ENCODE data around the gene ABCA3.

Gene ABCA3

DNA sequence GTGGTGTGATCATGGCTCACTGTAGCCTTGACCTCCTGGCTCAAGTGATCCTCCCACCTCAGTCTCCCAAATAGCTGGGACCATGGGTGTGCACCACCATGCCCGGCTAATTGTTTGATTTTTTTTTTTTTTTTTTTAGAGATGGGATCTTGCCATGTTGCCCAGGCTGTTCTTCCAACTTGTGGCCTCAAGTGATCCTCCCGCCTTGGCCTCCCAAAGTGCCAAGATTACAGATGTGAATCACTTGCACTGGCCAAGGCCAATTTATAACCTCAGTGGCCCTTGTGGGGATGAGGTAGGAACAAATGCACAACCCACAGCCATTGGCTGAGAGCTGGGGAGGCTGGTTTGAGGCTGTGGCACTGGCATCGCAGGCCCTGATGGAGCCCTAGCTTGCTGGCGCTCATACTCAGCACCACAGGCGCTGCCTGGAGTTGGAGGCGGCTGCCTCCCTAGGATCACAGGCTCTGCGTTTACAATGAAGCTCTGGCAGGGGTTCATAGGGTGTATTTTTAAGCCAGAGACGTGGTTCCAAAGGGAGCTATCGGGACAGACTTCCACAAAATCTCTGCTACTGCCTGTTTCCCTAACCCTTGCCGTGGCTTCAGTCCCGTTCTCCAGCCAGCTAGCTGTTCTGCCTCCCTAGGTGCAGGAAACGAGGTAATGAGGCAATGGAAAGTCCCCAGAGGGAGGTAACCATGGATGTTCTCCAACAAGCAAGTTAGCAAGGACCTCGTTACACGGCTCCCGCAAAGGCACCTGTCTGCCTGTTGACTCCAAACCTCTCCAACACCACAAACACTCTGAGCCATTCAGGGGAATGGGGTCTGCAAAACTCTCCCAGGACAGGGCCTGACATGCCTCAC is 2.9 kb downstream of the ABCA3 start:
- in situ Hi-C loops (cut with MboI; ENCODE audit: low sequenced_read_pairs, unreplicated experiment): no loop called here
- DNase-seq (ENCODE audit: low spot score): no peak
- TF ChIP-seq, protein P1, sequence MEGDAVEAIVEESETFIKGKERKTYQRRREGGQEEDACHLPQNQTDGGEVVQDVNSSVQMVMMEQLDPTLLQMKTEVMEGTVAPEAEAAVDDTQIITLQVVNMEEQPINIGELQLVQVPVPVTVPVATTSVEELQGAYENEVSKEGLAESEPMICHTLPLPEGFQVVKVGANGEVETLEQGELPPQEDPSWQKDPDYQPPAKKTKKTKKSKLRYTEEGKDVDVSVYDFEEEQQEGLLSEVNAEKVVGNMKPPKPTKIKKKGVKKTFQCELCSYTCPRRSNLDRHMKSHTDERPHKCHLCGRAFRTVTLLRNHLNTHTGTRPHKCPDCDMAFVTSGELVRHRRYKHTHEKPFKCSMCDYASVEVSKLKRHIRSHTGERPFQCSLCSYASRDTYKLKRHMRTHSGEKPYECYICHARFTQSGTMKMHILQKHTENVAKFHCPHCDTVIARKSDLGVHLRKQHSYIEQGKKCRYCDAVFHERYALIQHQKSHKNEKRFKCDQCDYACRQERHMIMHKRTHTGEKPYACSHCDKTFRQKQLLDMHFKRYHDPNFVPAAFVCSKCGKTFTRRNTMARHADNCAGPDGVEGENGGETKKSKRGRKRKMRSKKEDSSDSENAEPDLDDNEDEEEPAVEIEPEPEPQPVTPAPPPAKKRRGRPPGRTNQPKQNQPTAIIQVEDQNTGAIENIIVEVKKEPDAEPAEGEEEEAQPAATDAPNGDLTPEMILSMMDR (IDR thresholded peaks at IDR 0.05; ENCODE audit: borderline replicate concordance, control extremely low read depth, extremely low read depth, insufficient read depth, missing control alignments): no peak

DNA sequence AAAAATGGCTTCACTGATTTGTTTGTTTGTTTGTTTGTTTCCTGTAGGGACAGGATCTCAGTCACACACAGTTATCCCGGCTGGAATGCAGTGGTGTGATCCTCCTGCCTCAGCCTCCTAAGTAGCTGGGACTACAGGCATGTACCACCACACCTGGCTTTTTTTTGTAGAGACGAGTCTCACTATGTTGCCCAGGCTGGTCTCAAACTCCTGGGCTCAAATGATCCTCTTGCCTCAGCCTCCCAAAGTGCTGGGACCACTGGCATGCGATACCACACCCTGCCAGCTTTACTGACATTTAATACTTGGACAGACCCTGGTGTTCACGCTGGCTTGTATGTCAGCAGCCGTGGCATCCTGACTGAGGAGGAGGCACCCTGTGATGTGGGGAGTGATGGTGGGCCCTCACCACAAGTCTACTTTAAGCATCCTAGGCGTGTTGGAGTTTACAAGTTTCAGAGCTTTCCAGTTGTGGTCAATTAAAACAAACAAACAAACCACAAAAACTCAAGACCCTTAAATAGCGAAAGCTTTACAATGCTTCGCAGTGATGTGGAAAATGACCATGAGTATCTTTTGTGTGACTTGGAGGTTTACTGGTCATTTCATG is 5.1 kb downstream of the ABCA3 start:
- in situ Hi-C loops (cut with MboI; ENCODE audit: low sequenced_read_pairs, unreplicated experiment): no loop called here
- TF ChIP-seq, protein P1 (IDR thresholded peaks at IDR 0.05; ENCODE audit: borderline replicate concordance, control extremely low read depth, extremely low read depth, insufficient read depth, missing control alignments): no peak
- DNase-seq (ENCODE audit: low spot score): no peak

DNA sequence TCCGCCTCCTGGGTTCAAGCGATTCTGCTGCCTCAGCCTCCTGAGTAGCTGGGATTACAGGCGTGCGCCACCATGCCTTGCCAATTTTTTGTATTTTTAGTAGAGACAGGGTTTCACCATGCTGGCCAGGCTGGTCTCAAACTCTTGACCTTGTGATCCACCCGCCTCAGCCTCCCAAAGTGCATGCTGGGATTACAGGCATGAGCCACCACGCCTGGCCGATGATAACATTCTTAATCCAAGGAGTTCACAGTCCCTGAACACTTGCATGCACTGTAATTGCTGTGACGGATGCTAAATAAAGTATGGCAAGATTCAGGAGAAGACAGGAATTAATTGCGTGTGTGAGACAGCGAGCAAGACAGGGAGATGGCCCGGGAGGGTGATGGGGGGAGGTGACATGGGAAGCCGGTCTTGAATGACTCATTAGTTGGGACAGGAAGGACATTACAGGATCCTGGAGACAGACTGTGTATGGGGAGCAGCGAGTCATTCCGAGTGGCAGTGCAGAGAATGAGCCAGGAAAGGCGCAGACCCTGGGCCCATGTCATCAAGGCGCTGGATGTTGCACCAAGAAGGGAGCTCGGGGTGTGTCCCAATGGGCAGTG is 6.7 kb downstream of the ABCA3 start:
- in situ Hi-C loops (cut with MboI; ENCODE audit: low sequenced_read_pairs, unreplicated experiment): no loop called here
- TF ChIP-seq, protein P1 (IDR thresholded peaks at IDR 0.05; ENCODE audit: borderline replicate concordance, control extremely low read depth, extremely low read depth, insufficient read depth, missing control alignments): no peak
- DNase-seq (ENCODE audit: low spot score): no peak

DNA sequence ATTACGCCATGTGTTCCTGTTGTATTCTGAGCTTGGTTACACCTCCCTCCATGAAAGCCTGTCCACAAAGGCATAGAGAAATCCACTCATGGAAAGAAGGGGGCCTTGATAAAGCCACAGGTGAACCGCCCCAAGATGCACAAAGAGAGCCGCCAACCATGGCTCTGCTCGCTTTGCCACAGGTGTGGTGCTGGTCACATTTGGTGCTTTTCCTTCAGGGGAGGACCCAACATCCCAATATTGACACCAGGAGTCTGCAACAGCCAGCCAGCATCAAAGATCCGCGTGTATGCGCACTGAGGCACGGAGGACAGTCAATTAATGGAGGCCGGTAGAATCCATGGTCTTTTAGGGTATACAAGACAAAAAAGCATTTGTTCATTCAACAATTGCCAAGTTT is 7.3 kb downstream of the ABCA3 start:
- no peak for DNase-seq (ENCODE audit: low spot score)
- TF ChIP-seq, protein P1 (IDR thresholded peaks at IDR 0.05; ENCODE audit: borderline replicate concordance, control extremely low read depth, extremely low read depth, insufficient read depth, missing control alignments): no peak
- in situ Hi-C loops (cut with MboI; ENCODE audit: low sequenced_read_pairs, unreplicated experiment): no loop called here

- in situ Hi-C loops (cut with MboI; ENCODE audit: low sequenced_read_pairs, unreplicated experiment): no loop called here
- no peak for DNase-seq (ENCODE audit: low spot score)
- TF ChIP-seq, protein P1 (IDR thresholded peaks at IDR 0.05; ENCODE audit: borderline replicate concordance, control extremely low read depth, extremely low read depth, insufficient read depth, missing control alignments): no peak
Measured at GRCh38 chr16:2331931-2332267, 8.6 kb downstream of the ABCA3 start.

DNA sequence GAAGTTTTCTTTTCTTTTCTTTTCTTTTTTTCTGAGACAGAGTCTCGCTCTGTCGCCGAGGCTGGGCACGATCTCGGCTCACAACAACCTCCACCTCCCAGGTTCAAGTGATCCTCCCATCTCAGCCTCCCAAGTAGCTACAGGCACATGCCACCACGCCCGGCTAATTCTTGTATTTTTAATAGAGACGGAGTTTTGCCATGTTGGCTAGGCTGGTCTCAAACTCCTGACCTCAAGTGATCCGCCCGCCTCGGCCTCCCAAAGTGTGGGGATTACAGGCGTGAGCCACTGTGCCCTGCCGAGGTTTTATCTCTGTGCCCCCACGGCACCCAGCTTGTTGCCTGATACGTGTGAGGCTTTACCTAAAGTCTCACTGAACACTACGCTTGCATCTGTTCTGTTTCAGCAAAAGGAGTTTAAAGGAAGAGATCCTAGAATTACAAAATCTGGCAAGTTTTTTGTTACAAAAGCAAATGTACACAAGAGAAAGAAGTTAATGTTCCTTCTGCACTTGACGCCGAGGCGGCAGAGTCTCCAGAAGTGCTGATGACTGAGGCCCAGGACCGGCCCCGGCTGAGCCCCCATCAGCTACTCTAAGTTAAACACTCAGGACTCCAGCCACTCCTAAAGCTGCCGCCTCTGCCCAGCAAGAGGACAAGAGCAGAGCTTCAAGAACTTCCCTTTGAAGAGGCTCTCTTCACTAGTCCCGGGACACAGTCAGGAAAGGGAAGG is 9.2 kb downstream of the ABCA3 start:
- TF ChIP-seq, protein P1 (IDR thresholded peaks at IDR 0.05; ENCODE audit: borderline replicate concordance, control extremely low read depth, extremely low read depth, insufficient read depth, missing control alignments): no peak
- no peak for DNase-seq (ENCODE audit: low spot score)
- in situ Hi-C loops (cut with MboI; ENCODE audit: low sequenced_read_pairs, unreplicated experiment): no loop called here
